DND-41 (cell line): ENCODE results near the gene AKT1S1.

Experiments used
- ATAC-seq: fragments of 200-7000 bp; cut with Tn5 transposase; 3 replicates; pipeline ENCODE4 v1.9.1; 2021; ENCODE audit warnings: low read depth; ENCODE audit not compliant: insufficient read depth
- DNase-seq: peaks from one replicate; pipeline ENCODE4 v3.0.0-alpha.2; 2020
- H2AFZ ChIP-seq: 2 replicates; pipeline ENCODE4 v1.6.0; 2012; ENCODE audit warnings: low read depth, low read length
- H3K27ac ChIP-seq: 2 replicates; pipeline ENCODE4 v1.5.1; 2012; ENCODE audit warnings: low read length, inconsistent platforms
- H3K27me3 ChIP-seq: fragments of 200-600 bp; sonication (generic); 2 replicates; pipeline ENCODE4 v1.6.0; 2012; ENCODE audit warnings: low read length, mild to moderate bottlenecking, inconsistent platforms; ENCODE audit not compliant: insufficient read depth, poor library complexity
- H3K36me3 ChIP-seq: 2 replicates; pipeline ENCODE4 v1.5.1; 2012; ENCODE audit warnings: low read length, inconsistent platforms; ENCODE audit not compliant: insufficient read depth
- H3K4me1 ChIP-seq: 2 replicates; pipeline ENCODE4 v1.5.1; 2012; ENCODE audit warnings: mild to moderate bottlenecking, low read length; ENCODE audit not compliant: insufficient read depth
- H3K4me2 ChIP-seq: 2 replicates; pipeline ENCODE4 v1.6.0; 2012; ENCODE audit warnings: mild to moderate bottlenecking, moderate library complexity, low read length, inconsistent platforms; ENCODE audit not compliant: insufficient read depth
- H3K4me3 ChIP-seq, 2 experiments: fragments of 200-600 bp in 1 of 2; shearing (Covaris generic) in 1 of 2; 2 replicates each; pipeline ENCODE4 v1.5.1; 2012 to 2016; ENCODE audit warnings: inconsistent platforms in 2 of 2, low read length in 2 of 2, mild to moderate bottlenecking in 2 of 2, low read depth in 1 of 2, moderate library complexity in 1 of 2
- H3K79me2 ChIP-seq: 2 replicates; pipeline ENCODE4 v1.6.0; 2012; ENCODE audit warnings: low read length, inconsistent platforms; ENCODE audit not compliant: insufficient read depth
- H3K9ac ChIP-seq: 2 replicates; pipeline ENCODE4 v1.6.0; 2012; ENCODE audit warnings: low read depth, mild to moderate bottlenecking, inconsistent platforms, low read length, moderate library complexity
- H3K9me3 ChIP-seq: 2 replicates; pipeline ENCODE4 v1.5.1; 2012; ENCODE audit warnings: low read length, moderate library complexity, mild to moderate bottlenecking, inconsistent platforms; ENCODE audit not compliant: insufficient read depth, severe bottlenecking
- H4K20me1 ChIP-seq: 2 replicates; pipeline ENCODE4 v1.6.0; 2012; ENCODE audit warnings: low read length; ENCODE audit not compliant: insufficient read depth
- EZH2 ChIP-seq: IDR thresholded peaks from 3 replicates; pipeline ENCODE4 v1.6.1; 2012; ENCODE audit warnings: borderline replicate concordance, low read depth, mild to moderate bottlenecking, moderate library complexity, low read length, inconsistent platforms; ENCODE audit not compliant: severe bottlenecking
- TF ChIP-seq, protein P1 (sequence below): IDR thresholded peaks from 2 replicates; pipeline ENCODE4 v1.5.1; 2012; ENCODE audit warnings: borderline replicate concordance, low read length, moderate library complexity, mild to moderate bottlenecking; ENCODE audit not compliant: poor library complexity, severe bottlenecking; ENCODE audit errors: extremely low read depth

Gene AKT1S1

DNA sequence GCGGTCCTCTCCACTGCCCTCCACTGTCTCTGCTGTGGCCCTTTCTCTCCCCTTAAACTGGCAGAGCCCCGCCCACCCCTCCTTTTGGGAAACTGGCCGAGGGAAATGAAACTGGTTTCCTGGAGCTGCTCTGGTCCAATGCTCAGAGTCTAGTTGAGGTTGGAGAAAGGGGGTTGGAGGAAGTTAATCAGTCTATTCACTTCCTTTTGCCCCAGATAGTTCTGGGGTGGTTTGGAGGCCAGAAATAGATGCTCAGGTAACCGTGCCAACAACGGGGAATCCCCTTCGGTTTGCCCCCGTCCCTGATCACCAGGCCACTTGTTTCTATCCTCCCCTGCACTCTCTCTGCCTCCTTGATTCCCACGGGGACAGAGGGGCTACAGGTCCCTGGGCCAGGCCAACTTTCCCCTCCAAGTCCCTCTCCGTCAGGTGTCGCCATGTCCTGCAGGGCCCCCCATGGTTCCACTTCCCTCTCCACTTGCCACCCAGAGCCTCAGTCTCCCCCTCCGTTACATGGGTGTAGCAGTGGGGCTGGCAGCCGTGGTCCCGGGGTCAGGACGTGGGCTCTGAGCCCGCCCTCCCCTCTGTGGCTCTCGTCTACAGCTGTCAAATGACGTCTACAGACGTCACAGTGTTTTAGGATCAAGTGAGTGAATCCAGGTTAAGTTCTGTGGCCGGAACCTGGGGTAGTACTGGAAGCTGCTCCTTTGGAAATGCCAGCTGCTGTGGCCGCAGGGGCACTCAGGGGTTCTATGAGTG lies 19.9 kb upstream of the AKT1S1 start, which contains the start of gene IL4I1:
Gene IL4I1 (minus strand): TSS at position 25 of the 759 bp plus-strand sequence. CDS start 727 bp downstream, outside the sequence.
- Histone ChIP-seq H3K4me3 (no peak within 1 kb of the TSS), H3K4me1 (peaks cover 7% of the 10 kb centered on the region; the same call in 1 of the 2 replicates), H3K27me3 (no peaks in the 10 kb centered on the region), H3K79me2 (no peaks in the 10 kb centered on the region), H3K9ac (no peak within 1 kb of the TSS), H3K4me2 (no peak within 1 kb of the TSS), H3K36me3 (no peaks in the 10 kb centered on the region), H2AFZ (no peak within 1 kb of the TSS), H3K9me3 (no peaks in the 10 kb centered on the region), H4K20me1 (no peaks in the 10 kb centered on the region), H3K27ac (no peak within 1 kb of the TSS)
- DNase-seq (no peak), ATAC-seq (peak; percentile 58; the same call in 2 of the 3 replicates)
- TF ChIP-seq, protein P1, sequence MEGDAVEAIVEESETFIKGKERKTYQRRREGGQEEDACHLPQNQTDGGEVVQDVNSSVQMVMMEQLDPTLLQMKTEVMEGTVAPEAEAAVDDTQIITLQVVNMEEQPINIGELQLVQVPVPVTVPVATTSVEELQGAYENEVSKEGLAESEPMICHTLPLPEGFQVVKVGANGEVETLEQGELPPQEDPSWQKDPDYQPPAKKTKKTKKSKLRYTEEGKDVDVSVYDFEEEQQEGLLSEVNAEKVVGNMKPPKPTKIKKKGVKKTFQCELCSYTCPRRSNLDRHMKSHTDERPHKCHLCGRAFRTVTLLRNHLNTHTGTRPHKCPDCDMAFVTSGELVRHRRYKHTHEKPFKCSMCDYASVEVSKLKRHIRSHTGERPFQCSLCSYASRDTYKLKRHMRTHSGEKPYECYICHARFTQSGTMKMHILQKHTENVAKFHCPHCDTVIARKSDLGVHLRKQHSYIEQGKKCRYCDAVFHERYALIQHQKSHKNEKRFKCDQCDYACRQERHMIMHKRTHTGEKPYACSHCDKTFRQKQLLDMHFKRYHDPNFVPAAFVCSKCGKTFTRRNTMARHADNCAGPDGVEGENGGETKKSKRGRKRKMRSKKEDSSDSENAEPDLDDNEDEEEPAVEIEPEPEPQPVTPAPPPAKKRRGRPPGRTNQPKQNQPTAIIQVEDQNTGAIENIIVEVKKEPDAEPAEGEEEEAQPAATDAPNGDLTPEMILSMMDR = no peak
- no peak for TF ChIP-seq EZH2

DNA sequence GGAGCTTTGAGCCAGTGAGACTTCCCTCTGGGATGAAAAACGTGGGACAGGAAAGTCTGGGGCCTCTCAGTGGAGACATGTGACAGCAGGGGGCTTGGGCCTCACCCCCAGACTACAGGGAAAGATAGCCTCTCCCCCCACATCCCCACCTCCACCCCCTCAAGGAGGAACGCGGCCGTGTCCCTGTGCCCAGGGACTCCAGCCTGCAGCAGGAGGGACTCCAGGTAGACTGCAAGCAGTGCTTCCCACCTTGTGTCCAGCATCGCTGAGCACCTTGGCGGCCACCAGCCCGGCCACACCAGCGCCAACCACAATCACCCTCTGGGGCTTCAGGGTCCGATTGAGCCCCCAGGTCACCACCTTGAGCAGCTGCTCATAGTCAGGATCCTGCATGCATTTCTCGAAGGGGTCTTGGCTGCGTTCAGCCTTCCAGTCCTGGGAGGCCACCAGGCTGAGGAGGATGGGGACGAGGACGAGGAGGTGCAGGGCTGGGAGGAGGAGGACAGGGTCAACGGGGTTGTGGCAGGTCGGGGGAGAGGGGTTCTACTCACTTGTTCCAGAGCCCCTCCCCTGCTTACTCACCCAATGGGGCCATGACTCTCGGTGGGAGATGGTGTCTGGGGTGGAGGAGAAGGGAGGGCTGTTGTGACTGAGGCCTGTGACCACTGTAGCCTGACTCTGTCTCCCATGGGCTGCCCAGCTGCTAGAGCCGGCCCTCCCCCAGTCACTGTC lies 18.6 kb upstream of the AKT1S1 start:
- Histone ChIP-seq H3K79me2 (no peaks in the 10 kb centered on the region), H3K36me3 (no peaks in the 10 kb centered on the region), H3K4me2 (no peak overlapping the region), H3K9ac (no peak overlapping the region), H3K4me1 (peaks cover 7% of the 10 kb centered on the region; the same call in 1 of the 2 replicates), H3K27ac (no peak overlapping the region), H3K27me3 (no peaks in the 10 kb centered on the region), H3K4me3 (no peak overlapping the region), H2AFZ (no peak overlapping the region), H3K9me3 (no peaks in the 10 kb centered on the region), H4K20me1 (no peaks in the 10 kb centered on the region)
- DNase-seq (no peak), ATAC-seq (no peak)
- TF ChIP-seq EZH2 = no peak
- TF ChIP-seq, protein P1 = no peak

DNA sequence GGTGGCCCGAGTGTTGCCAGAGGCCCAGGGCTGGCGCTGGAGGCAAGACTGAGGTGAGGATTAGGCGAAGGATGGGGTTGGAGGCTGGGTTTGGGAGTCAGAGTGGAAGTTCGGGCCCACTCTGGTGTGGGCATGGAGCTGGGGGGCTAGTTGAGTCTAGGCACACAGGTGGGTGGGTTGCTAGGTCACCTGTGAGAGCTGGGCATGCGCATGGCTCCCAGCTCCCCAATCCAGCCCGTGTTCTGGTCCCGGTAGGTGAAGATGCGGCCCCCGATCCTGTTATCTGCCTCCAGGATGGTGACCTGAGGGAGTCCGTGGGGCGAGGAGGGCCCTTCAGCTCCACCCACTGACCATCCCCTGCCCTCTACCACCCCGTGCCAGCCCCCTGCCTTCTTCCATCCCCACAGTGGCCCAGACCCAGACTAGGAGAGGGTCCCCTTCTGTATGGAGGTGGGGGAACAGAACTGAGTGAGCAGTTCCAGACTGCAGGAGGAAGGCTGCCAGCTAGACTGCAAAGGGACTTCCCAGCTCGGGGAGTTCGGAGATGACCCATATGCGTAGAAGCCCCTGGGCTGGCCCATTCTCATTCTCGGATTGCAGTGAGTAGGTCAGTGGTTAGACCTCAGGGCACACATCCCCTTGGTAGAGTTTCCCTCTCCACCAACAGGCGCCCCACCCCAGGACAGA lies 17.9 kb upstream of the AKT1S1 start:
- H4K20me1 ChIP-seq = no peaks in the 10 kb centered on the region
- TF ChIP-seq, protein P1 = no peak
- no peak for TF ChIP-seq EZH2
- no peak overlapping the region for H3K4me3 ChIP-seq
- no peak for ATAC-seq
- H2AFZ ChIP-seq = no peak overlapping the region
- no peaks in the 10 kb centered on the region for H3K36me3 ChIP-seq
- H3K27ac ChIP-seq = no peak overlapping the region
- DNase-seq = no peak
- no peak overlapping the region for H3K9ac ChIP-seq
- H3K79me2 ChIP-seq = no peaks in the 10 kb centered on the region
- peaks cover 7% of the 10 kb centered on the region; the same call in 1 of the 2 replicates for H3K4me1 ChIP-seq
- no peak overlapping the region for H3K4me2 ChIP-seq
- H3K27me3 ChIP-seq = no peaks in the 10 kb centered on the region
- no peaks in the 10 kb centered on the region for H3K9me3 ChIP-seq
